GM12878 (cell line): ENCODE measurements around the gene SPTY2D1. TPM values are rescaled to one million over a fixed set of nuclear protein-coding genes. Genes with fewer than 3 reads are reported as not detected.

Source experiments
- ATAC-seq: fragments of 200-7000 bp; cut with Tn5 transposase; 3 replicates; pipeline ENCODE4 v1.9.1; 2020; ENCODE audit warnings: mild to moderate bottlenecking, moderate library complexity
- BruUV-seq: library from RNA; stranded (reverse); fragments of 400-500 nt; replicated peaks from 2 replicates; lab custom pipeline; 2021; lab: Mats Ljungman, UMichigan
- CTCF ChIA-PET: fragments of 300-600 bp; sonication (Branson Sonifier 250); formaldehyde crosslinking; extraction: SDS; loops from one replicate; lab custom pipeline; 2021; ENCODE audit warnings: inconsistent platforms; lab: Yijun Ruan, JAX
- POLR2A ChIA-PET: fragments of 350-600 bp; formaldehyde crosslinking; extraction: SDS; loops from one replicate; lab custom pipeline; 2021; ENCODE audit warnings: inconsistent platforms; lab: Charles Lee
- RAD21 ChIA-PET: fragments of 300-600 bp; sonication (Branson Sonifier 250); formaldehyde crosslinking; loops from one replicate; lab custom pipeline; 2023; ENCODE audit warnings: antibody characterized with exemption; ENCODE audit not compliant: unreplicated experiment; lab: Charles Lee
- SMC1A ChIA-PET: fragments of 300-600 bp; sonication (Branson Sonifier 250); formaldehyde crosslinking; loops from one replicate; lab custom pipeline; 2023; ENCODE audit not compliant: unreplicated experiment, uncharacterized antibody; lab: Charles Lee
- DNase-seq: peaks from one replicate; pipeline ENCODE4 v3.0.0-alpha.2; 2011; ENCODE audit warnings: low read depth, low spot score
- FAIRE-seq: peaks from 3 replicates; lab custom pipeline; 2011; peaks lifted over from hg19 to GRCh38; lab: Jason Lieb, UNC
- H2AFZ ChIP-seq: 2 replicates; pipeline ENCODE4 v1.6.0; 2011; ENCODE audit warnings: low read depth, low read length, control low read depth; ENCODE audit not compliant: control insufficient read depth
- H3K27ac ChIP-seq: 2 replicates; pipeline ENCODE4 v1.5.1; 2011; ENCODE audit warnings: control low read depth; ENCODE audit not compliant: control insufficient read depth, insufficient read depth
- H3K27me3 ChIP-seq, 2 experiments: replicated peaks in 1 of 2; 2 replicates each; pipeline versions ENCODE4 v1.6.0 to v1.6.1; 2011; ENCODE audit warnings: low read length in 1 of 2; ENCODE audit not compliant: control insufficient read depth in 2 of 2, insufficient read depth in 2 of 2
- H3K36me3 ChIP-seq, 2 experiments: 2 replicates each; pipeline ENCODE4 v1.5.1; 2011; ENCODE audit warnings: low read length in 1 of 2; ENCODE audit not compliant: control insufficient read depth in 2 of 2, insufficient read depth in 2 of 2
- H3K4me1 ChIP-seq: 2 replicates; pipeline ENCODE4 v1.6.1; 2011; ENCODE audit warnings: mild to moderate bottlenecking, low read length, moderate library complexity, mixed read lengths; ENCODE audit not compliant: control insufficient read depth, insufficient read depth
- H3K4me2 ChIP-seq: 2 replicates; pipeline ENCODE4 v1.6.0; 2011; ENCODE audit warnings: control low read depth; ENCODE audit not compliant: control insufficient read depth, insufficient read depth
- H3K4me3 ChIP-seq: fragments of 200-600 bp; sonication (generic); 2 replicates; pipeline ENCODE4 v1.5.1; 2016
- H3K79me2 ChIP-seq: 2 replicates; pipeline ENCODE4 v1.6.0; 2011; ENCODE audit warnings: low read length; ENCODE audit not compliant: control insufficient read depth, insufficient read depth
- H3K9ac ChIP-seq: 2 replicates; pipeline ENCODE4 v1.8.0; 2011; ENCODE audit warnings: low read length, control low read depth, mixed read lengths; ENCODE audit not compliant: control insufficient read depth, insufficient read depth
- H3K9me3 ChIP-seq: replicated peaks from 3 replicates; pipeline ENCODE4 v1.5.1; 2011; ENCODE audit warnings: mild to moderate bottlenecking, low read length; ENCODE audit not compliant: control insufficient read depth, insufficient read depth
- H4K20me1 ChIP-seq: 2 replicates; pipeline ENCODE4 v1.6.0; 2011; ENCODE audit not compliant: control insufficient read depth, insufficient read depth
- CHD1 ChIP-seq: IDR thresholded peaks from 2 replicates; pipeline ENCODE4 v1.6.1; 2012; ENCODE audit warnings: low read depth, low read length, improper control_type of control experiment
- HCFC1 ChIP-seq: fragments of 150-350 bp; IDR thresholded peaks from 2 replicates; pipeline ENCODE4 v1.6.1; 2014; ENCODE audit warnings: low read length
- MYC ChIP-seq: IDR thresholded peaks from 2 replicates; pipeline ENCODE4 v1.6.1; 2011; ENCODE audit warnings: mild to moderate bottlenecking, low read length, moderate library complexity, inconsistent platforms; ENCODE audit not compliant: insufficient read depth, insufficient replicate concordance, insufficient read length, severe bottlenecking
- NFXL1 ChIP-seq: fragments of 450-650 bp; IDR thresholded peaks from 2 replicates; pipeline ENCODE4 v1.6.1; 2017; ENCODE audit warnings: antibody characterized with exemption, mild to moderate bottlenecking, borderline replicate concordance
- NFYB ChIP-seq: IDR thresholded peaks from 2 replicates; pipeline ENCODE4 v1.6.1; 2011; ENCODE audit warnings: low read depth, mild to moderate bottlenecking, low read length, improper control_type of control experiment, moderate library complexity; ENCODE audit not compliant: insufficient read depth
- PAX8 ChIP-seq: fragments of 450-650 bp; IDR thresholded peaks from 2 replicates; pipeline ENCODE4 v1.6.1; 2017; ENCODE audit warnings: mild to moderate bottlenecking, moderate library complexity
- POLR2A ChIP-seq: IDR thresholded peaks from 2 replicates; pipeline ENCODE4 v1.6.1; 2011; ENCODE audit warnings: low read depth, mild to moderate bottlenecking, low read length
- RAD51 ChIP-seq: fragments of 450-650 bp; IDR thresholded peaks from 2 replicates; pipeline ENCODE4 v1.6.1; 2016; ENCODE audit warnings: moderate library complexity, mild to moderate bottlenecking, inconsistent platforms
- SMC3 ChIP-seq: IDR thresholded peaks from 2 replicates; pipeline ENCODE4 v1.6.1; 2011; ENCODE audit warnings: low read length, improper control_type of control experiment, borderline replicate concordance
- SRF ChIP-seq, 2 experiments: IDR thresholded peaks; 2 replicates each; pipeline ENCODE4 v1.6.1; 2011; ENCODE audit warnings: low read depth in 2 of 2, low read length in 2 of 2, mild to moderate bottlenecking in 1 of 2, moderate library complexity in 1 of 2
- ZNF217 ChIP-seq: fragments of 450-650 bp; IDR thresholded peaks from 2 replicates; pipeline ENCODE4 v1.6.1; 2017; ENCODE audit warnings: antibody characterized with exemption, mild to moderate bottlenecking
- in situ Hi-C: fragments of 300-500 bp; cut with MboI; formaldehyde crosslinking; loops from 9 replicates; pipeline ENCODE4 v1.14.3; 2018; ENCODE audit warnings: mixed read lengths
- intact Hi-C: fragments of 100-400 bp; cut with micrococcal nuclease; formaldehyde crosslinking; loops from one replicate; pipeline ENCODE4 v1.14.2; 2022; ENCODE audit not compliant: unreplicated experiment
- polyA plus RNA-seq, 11 experiments: library from polyadenylated mRNA; depleted of rRNA in 4 of 11; unstranded in 6 of 11; stranded (reverse) in 5 of 11; fragments of >200 nt; fragmentation: Nextera tagmentation in 4 of 11; fragmentation: Illumina TruSeq in 1 of 11; extraction: Ambion mirVana in 4 of 11; extraction: Trizol in 1 of 11; gene quantifications; 1 replicate in 1 of 11; 2 replicates in 10 of 11; pipeline versions ENCODE4 v1.2.1 to v1.2.3, GENCODE V29; 2011 to 2016; ENCODE audit warnings: inconsistent platforms in 2 of 11, missing spikeins in 2 of 11, low read depth in 1 of 11
- total RNA-seq, 4 experiments: library from RNA; depleted of rRNA in 3 of 4; stranded (reverse); fragments of >200 nt in 3 of 4; fragmentation: Illumina TruSeq in 1 of 4; extraction: Trizol in 1 of 4; gene quantifications; 2 replicates each; pipeline versions ENCODE4 v1.2.1 to v1.2.3, GENCODE V29; 2013 to 2021
- TF ChIP-seq, protein P1 (sequence below): IDR thresholded peaks from 2 replicates; pipeline ENCODE4 v1.6.1; 2011; ENCODE audit warnings: low read depth, mild to moderate bottlenecking, low read length, moderate library complexity, borderline replicate concordance; ENCODE audit errors: extremely low read depth
- TF ChIP-seq, protein P2 (sequence below): fragments of 450-650 bp; IDR thresholded peaks from 2 replicates; pipeline ENCODE4 v1.6.1; 2016; ENCODE audit warnings: mild to moderate bottlenecking, moderate library complexity, borderline replicate concordance
- TF ChIP-seq, protein P3 (sequence below): fragments of 450-650 bp; IDR thresholded peaks from 2 replicates; pipeline ENCODE4 v1.6.1; 2014; ENCODE audit warnings: mild to moderate bottlenecking
- TF ChIP-seq, protein P4 (sequence below): IDR thresholded peaks from 2 replicates; pipeline ENCODE4 v1.6.1; 2012; ENCODE audit warnings: low read depth, low read length, improper control_type of control experiment

SPTY2D1 gene
- total and polyA plus RNA-seq, 10 of the 15 experiments (the other 5 are each of a cell fraction or from before 2014, with no cell fraction given), result 4.6 to 31.1 (median 15.5) TPM

DNA sequence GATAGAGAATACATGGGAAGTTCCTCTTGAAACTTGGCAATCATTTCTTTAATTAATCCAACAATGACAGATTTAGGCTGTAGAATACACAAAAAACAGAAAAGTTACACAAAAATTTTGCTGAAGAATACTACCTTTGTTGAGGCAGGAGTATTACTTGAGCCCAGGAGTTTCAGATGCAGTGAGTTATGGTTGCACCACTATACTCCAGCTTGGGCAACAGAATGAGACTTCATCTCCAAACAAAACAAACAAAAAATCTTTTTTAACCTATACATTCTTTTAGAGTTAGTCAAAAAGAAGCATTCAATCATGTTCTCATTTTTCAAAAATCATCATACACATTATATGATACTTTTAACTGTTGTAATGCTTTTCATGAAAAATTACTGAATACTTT, 67.7 kb downstream of the SPTY2D1 start (continued):
- TF ChIP-seq NFXL1 (no peak), POLR2A (no peak)
- TF ChIP-seq, protein P1, sequence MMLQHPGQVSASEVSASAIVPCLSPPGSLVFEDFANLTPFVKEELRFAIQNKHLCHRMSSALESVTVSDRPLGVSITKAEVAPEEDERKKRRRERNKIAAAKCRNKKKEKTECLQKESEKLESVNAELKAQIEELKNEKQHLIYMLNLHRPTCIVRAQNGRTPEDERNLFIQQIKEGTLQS, result no peak
- TF ChIP-seq, all 136 proteins: peak for 0

DNA sequence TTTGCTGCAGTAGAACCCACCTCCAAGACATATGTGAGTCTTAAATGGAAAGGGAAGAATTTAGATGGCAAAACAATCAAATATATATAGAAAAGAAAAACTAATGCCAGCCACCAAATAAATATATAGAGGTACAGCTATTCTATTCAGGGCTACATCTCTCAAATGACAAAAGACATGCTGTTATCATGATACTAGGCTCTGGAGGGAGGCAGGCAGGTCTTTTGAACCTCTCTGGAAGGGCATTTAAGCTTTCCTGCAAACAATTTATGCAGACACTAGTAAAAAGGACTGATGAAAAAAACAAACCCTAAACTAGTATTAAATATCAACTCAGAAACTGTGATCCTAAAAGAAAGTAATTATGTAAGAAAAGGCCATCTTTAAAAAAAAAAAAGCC, 70.0 kb downstream of the SPTY2D1 start:
- Histone ChIP-seq H4K20me1 (no peaks in the 10 kb centered on the region), H3K9me3 (no peaks in the 10 kb centered on the region), H3K27ac (no peak overlapping the region), H3K79me2 (no peaks in the 10 kb centered on the region), H3K27me3 (no peaks in the 10 kb centered on the region), H2AFZ (no peak overlapping the region), H3K4me2 (no peak overlapping the region), H3K4me1 (no peaks in the 10 kb centered on the region), H3K9ac (no peak overlapping the region), H3K36me3 (peaks cover 0 to 7% of the 10 kb centered on the region in 2 experiments; a peak in 1 of 4 replicates), H3K4me3 (no peak overlapping the region)
- CTCF ChIA-PET, result interaction anchor here (0.7 to 1.5 kb wide), 6 partner anchors 11 to 309 kb away, joined by 3 to 5 read pairs (median 4); no protein-coding TSS in a partner anchor
- in situ Hi-C loops, result no loop called here
- RAD21 ChIA-PET, result interaction anchor here (1.2 to 1.6 kb wide), 2 partner anchors 24 to 204 kb away, joined by 3 read pairs; no protein-coding TSS in a partner anchor
- POLR2A ChIA-PET, result interaction anchor here (0.7 to 1.0 kb wide), 2 partner anchors 40 to 1279 kb away, joined by 4 to 5 read pairs; no protein-coding TSS in a partner anchor
- BruUV-seq, result no TSS peak
- ATAC-seq (no peak), FAIRE-seq (no peak), DNase-seq (no peak)
- SMC1A ChIA-PET, result interaction anchor here (0.6 to 2.1 kb wide), 6 partner anchors 9 to 818 kb away, joined by 3 to 7 read pairs (median 4); no protein-coding TSS in a partner anchor
- intact Hi-C loops, result no loop called here
- TF ChIP-seq PAX8 (no peak), SMC3 (no peak), ZNF217 (no peak), SRF (IDR thresholded peaks at IDR 0.05; ENCODE audit: low read depth in 2 of 2, low read length in 2 of 2) (no peak), NFYB (no peak), CHD1 (no peak), HCFC1 (no peak), RAD51 (no peak), MYC (no peak)
- TF ChIP-seq, protein P2, sequence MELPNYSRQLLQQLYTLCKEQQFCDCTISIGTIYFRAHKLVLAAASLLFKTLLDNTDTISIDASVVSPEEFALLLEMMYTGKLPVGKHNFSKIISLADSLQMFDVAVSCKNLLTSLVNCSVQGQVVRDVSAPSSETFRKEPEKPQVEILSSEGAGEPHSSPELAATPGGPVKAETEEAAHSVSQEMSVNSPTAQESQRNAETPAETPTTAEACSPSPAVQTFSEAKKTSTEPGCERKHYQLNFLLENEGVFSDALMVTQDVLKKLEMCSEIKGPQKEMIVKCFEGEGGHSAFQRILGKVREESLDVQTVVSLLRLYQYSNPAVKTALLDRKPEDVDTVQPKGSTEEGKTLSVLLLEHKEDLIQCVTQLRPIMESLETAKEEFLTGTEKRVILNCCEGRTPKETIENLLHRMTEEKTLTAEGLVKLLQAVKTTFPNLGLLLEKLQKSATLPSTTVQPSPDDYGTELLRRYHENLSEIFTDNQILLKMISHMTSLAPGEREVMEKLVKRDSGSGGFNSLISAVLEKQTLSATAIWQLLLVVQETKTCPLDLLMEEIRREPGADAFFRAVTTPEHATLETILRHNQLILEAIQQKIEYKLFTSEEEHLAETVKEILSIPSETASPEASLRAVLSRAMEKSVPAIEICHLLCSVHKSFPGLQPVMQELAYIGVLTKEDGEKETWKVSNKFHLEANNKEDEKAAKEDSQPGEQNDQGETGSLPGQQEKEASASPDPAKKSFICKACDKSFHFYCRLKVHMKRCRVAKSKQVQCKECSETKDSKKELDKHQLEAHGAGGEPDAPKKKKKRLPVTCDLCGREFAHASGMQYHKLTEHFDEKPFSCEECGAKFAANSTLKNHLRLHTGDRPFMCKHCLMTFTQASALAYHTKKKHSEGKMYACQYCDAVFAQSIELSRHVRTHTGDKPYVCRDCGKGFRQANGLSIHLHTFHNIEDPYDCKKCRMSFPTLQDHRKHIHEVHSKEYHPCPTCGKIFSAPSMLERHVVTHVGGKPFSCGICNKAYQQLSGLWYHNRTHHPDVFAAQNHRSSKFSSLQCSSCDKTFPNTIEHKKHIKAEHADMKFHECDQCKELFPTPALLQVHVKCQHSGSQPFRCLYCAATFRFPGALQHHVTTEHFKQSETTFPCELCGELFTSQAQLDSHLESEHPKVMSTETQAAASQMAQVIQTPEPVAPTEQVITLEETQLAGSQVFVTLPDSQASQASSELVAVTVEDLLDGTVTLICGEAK, result no peak
- TF ChIP-seq, protein P3, sequence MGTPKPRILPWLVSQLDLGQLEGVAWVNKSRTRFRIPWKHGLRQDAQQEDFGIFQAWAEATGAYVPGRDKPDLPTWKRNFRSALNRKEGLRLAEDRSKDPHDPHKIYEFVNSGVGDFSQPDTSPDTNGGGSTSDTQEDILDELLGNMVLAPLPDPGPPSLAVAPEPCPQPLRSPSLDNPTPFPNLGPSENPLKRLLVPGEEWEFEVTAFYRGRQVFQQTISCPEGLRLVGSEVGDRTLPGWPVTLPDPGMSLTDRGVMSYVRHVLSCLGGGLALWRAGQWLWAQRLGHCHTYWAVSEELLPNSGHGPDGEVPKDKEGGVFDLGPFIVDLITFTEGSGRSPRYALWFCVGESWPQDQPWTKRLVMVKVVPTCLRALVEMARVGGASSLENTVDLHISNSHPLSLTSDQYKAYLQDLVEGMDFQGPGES, result no peak
- TF ChIP-seq, protein P4, sequence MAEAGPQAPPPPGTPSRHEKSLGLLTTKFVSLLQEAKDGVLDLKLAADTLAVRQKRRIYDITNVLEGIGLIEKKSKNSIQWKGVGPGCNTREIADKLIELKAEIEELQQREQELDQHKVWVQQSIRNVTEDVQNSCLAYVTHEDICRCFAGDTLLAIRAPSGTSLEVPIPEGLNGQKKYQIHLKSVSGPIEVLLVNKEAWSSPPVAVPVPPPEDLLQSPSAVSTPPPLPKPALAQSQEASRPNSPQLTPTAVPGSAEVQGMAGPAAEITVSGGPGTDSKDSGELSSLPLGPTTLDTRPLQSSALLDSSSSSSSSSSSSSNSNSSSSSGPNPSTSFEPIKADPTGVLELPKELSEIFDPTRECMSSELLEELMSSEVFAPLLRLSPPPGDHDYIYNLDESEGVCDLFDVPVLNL, result no peak
